ENCODE data around the gene DGKD. TPM values are rescaled to one million over a fixed set of nuclear protein-coding genes. Genes with fewer than 3 reads are reported as not detected.

The DGKD gene
- total RNA-seq, 2 donors from 2014 or later = 21.5 to 63.1 TPM

GRCh38 chr2:233434666-233435330, 80.5 kb downstream of the DGKD start:
- Histone ChIP-seq H3K36me3 (peaks cover 0 to 13% of the 10 kb centered on the region in 2 donors), H3K4me3 (no peak overlapping the region), H3K4me1 (replicated peaks) (no peaks in the 10 kb centered on the region), H3K27me3 (replicated peaks; ENCODE audit: insufficient read depth) (no peaks in the 10 kb centered on the region), H3K27ac (no peak overlapping the region), H3K9me3 (no peaks in the 10 kb centered on the region)
- intact Hi-C loops (cut with DNase I) = no loop called here
- no peak for DNase-seq (ENCODE audit: low spot score)
- TF ChIP-seq POLR2AphosphoS5 (IDR thresholded peaks at IDR 0.05) (no peak), POLR2A (IDR thresholded peaks at IDR 0.05) (no peak), CTCF (IDR thresholded peaks at IDR 0.05) (no peak)
- WGBS = 80% methylated on average over 18 of the region's 18 CpGs

GRCh38 chr2:233435436-233436190, 81.3 kb downstream of the DGKD start:
- Histone ChIP-seq H3K4me3 (no peak overlapping the region), H3K36me3 (peaks cover 0 to 13% of the 10 kb centered on the region in 2 donors)

GRCh38 chr2:233436191-233436581, 81.9 kb downstream of the DGKD start:
- Histone ChIP-seq H3K4me3 (no peak overlapping the region), H3K4me1 (replicated peaks) (no peaks in the 10 kb centered on the region), H3K27me3 (replicated peaks; ENCODE audit: insufficient read depth) (no peaks in the 10 kb centered on the region), H3K9me3 (no peaks in the 10 kb centered on the region), H3K27ac (no peak overlapping the region), H3K36me3 (peaks cover 0 to 13% of the 10 kb centered on the region in 2 donors)
- DNase-seq (ENCODE audit: low spot score) = no peak
- 88% methylated on average over 13 of the region's 15 CpGs for WGBS
- intact Hi-C loops (cut with DNase I) = no loop called here
- no peak for TF ChIP-seq POLR2A (IDR thresholded peaks at IDR 0.05)
- TF ChIP-seq POLR2AphosphoS5 (IDR thresholded peaks at IDR 0.05) = no peak
- TF ChIP-seq CTCF (IDR thresholded peaks at IDR 0.05) = no peak

More at GRCh38 chr2:233435436-233436190, 81.3 kb downstream of the DGKD start:
- intact Hi-C loops (cut with DNase I) = no loop called here
- H3K27ac ChIP-seq = no peak overlapping the region
- H3K4me1 ChIP-seq (replicated peaks) = no peaks in the 10 kb centered on the region
- no peaks in the 10 kb centered on the region for H3K9me3 ChIP-seq
- no peak for DNase-seq (ENCODE audit: low spot score)
- WGBS = 91% methylated on average over 18 of the region's 18 CpGs
- no peaks in the 10 kb centered on the region for H3K27me3 ChIP-seq (replicated peaks; ENCODE audit: insufficient read depth)
- no peak for TF ChIP-seq CTCF (IDR thresholded peaks at IDR 0.05)
- TF ChIP-seq POLR2AphosphoS5 (IDR thresholded peaks at IDR 0.05) = no peak
- TF ChIP-seq POLR2A (IDR thresholded peaks at IDR 0.05) = no peak

GRCh38 chr2:233436691-233437438, 82.6 kb downstream of the DGKD start:
- no peak for DNase-seq (ENCODE audit: low spot score)
- intact Hi-C loops (cut with DNase I) = no loop called here
- H3K4me3 ChIP-seq = no peak overlapping the region
- no peaks in the 10 kb centered on the region for H3K27me3 ChIP-seq (replicated peaks; ENCODE audit: insufficient read depth)
- H3K9me3 ChIP-seq = no peaks in the 10 kb centered on the region
- H3K36me3 ChIP-seq = peaks cover 0 to 13% of the 10 kb centered on the region in 2 donors
- 93% methylated on average over 17 of the region's 17 CpGs for WGBS
- no peaks in the 10 kb centered on the region for H3K4me1 ChIP-seq (replicated peaks)
- H3K27ac ChIP-seq = no peak overlapping the region
- TF ChIP-seq POLR2AphosphoS5 (IDR thresholded peaks at IDR 0.05) = no peak
- no peak for TF ChIP-seq POLR2A (IDR thresholded peaks at IDR 0.05)
- no peak for TF ChIP-seq CTCF (IDR thresholded peaks at IDR 0.05)

Data from prostate gland (tissue), 2 donors.